ENCODE measurements around the gene PDIK1L. TPM values are rescaled to one million over a fixed set of nuclear protein-coding genes. Genes with fewer than 3 reads are reported as not detected.

PDIK1L gene
- total and polyA plus RNA-seq, 9 of the 15 experiments (the other 6 are each of a cell fraction or from before 2014, with no cell fraction given): 12.8 to 30.2 (median 21.5) TPM

GRCh38 chr1:26111530-26112406 is at the start of gene PDIK1L (continued):
- TF ChIP-seq XRCC4 (IDR thresholded peaks at IDR 0.05; ENCODE audit: extremely low read depth, insufficient read depth, insufficient read length) (no peak), HDAC1 (IDR thresholded peaks at IDR 0.05) (peak in 1 of 2 experiments; percentile 96; a peak in 2 of 4 replicates), DMBX1 (CRISPR knock-in tag; IDR thresholded peaks at IDR 0.05; ENCODE audit: borderline replicate concordance) (peak; percentile 74; the same call in 1 of the 2 replicates), NCOA2 (IDR thresholded peaks at IDR 0.05; ENCODE audit: partially characterized antibody in 2 of 2) (no peak), NKRF (IDR thresholded peaks at IDR 0.05; ENCODE audit: borderline replicate concordance) (peak; percentile 95), ZNF668 (CRISPR knock-in tag; IDR thresholded peaks at IDR 0.05) (0 out of 2 replicates have a peak, but pooled peaks have one; percentile 36), KLF1 (tag; IDR thresholded peaks at IDR 0.05) (peak; percentile 47; the same call in 1 of the 2 replicates), LCOR (CRISPR knock-in tag; IDR thresholded peaks at IDR 0.05) (peak; percentile 19; the same call in 1 of the 2 replicates), GABPA (tag; conservative IDR thresholded peaks at IDR 0.05; ENCODE audit: low read depth) (peak; percentile 23; the same call in 1 of the 2 replicates)
- TF ChIP-seq, protein P1, sequence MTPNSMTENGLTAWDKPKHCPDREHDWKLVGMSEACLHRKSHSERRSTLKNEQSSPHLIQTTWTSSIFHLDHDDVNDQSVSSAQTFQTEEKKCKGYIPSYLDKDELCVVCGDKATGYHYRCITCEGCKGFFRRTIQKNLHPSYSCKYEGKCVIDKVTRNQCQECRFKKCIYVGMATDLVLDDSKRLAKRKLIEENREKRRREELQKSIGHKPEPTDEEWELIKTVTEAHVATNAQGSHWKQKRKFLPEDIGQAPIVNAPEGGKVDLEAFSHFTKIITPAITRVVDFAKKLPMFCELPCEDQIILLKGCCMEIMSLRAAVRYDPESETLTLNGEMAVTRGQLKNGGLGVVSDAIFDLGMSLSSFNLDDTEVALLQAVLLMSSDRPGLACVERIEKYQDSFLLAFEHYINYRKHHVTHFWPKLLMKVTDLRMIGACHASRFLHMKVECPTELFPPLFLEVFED (CRISPR knock-in tag; conservative IDR thresholded peaks at IDR 0.05): peak; percentile 54; the same call in 1 of the 2 replicates
- TF ChIP-seq, protein P2, sequence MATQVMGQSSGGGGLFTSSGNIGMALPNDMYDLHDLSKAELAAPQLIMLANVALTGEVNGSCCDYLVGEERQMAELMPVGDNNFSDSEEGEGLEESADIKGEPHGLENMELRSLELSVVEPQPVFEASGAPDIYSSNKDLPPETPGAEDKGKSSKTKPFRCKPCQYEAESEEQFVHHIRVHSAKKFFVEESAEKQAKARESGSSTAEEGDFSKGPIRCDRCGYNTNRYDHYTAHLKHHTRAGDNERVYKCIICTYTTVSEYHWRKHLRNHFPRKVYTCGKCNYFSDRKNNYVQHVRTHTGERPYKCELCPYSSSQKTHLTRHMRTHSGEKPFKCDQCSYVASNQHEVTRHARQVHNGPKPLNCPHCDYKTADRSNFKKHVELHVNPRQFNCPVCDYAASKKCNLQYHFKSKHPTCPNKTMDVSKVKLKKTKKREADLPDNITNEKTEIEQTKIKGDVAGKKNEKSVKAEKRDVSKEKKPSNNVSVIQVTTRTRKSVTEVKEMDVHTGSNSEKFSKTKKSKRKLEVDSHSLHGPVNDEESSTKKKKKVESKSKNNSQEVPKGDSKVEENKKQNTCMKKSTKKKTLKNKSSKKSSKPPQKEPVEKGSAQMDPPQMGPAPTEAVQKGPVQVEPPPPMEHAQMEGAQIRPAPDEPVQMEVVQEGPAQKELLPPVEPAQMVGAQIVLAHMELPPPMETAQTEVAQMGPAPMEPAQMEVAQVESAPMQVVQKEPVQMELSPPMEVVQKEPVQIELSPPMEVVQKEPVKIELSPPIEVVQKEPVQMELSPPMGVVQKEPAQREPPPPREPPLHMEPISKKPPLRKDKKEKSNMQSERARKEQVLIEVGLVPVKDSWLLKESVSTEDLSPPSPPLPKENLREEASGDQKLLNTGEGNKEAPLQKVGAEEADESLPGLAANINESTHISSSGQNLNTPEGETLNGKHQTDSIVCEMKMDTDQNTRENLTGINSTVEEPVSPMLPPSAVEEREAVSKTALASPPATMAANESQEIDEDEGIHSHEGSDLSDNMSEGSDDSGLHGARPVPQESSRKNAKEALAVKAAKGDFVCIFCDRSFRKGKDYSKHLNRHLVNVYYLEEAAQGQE (IDR thresholded peaks at IDR 0.05; ENCODE audit: borderline replicate concordance): peak; percentile 22
- TF ChIP-seq, protein P2 (CRISPR knock-in tag; IDR thresholded peaks at IDR 0.05; ENCODE audit: low read depth): peak; percentile 56; the same call in 1 of the 2 replicates
- TF ChIP-seq, protein P3, sequence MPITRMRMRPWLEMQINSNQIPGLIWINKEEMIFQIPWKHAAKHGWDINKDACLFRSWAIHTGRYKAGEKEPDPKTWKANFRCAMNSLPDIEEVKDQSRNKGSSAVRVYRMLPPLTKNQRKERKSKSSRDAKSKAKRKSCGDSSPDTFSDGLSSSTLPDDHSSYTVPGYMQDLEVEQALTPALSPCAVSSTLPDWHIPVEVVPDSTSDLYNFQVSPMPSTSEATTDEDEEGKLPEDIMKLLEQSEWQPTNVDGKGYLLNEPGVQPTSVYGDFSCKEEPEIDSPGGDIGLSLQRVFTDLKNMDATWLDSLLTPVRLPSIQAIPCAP (CRISPR knock-in tag; IDR thresholded peaks at IDR 0.05; ENCODE audit: borderline replicate concordance): no peak
